GM21447 (cell line): ENCODE data around the gene AREG.

Experiments
- ATAC-seq: cut with Tn5 transposase; IDR thresholded peaks from one replicate; pipeline ENCODE4 v1.9.1; 2021; ENCODE audit not compliant: unreplicated experiment

The AREG gene

GRCh38 chr4:74504212-74504611 lies 59.3 kb downstream of the AREG start:
- ATAC-seq = no peak
